ENCODE data around the gene KMT2B.

GRCh38 chr19:35695895-35696422 lies 21.8 kb upstream of the KMT2B start:
- TF ChIP-seq, protein P1, sequence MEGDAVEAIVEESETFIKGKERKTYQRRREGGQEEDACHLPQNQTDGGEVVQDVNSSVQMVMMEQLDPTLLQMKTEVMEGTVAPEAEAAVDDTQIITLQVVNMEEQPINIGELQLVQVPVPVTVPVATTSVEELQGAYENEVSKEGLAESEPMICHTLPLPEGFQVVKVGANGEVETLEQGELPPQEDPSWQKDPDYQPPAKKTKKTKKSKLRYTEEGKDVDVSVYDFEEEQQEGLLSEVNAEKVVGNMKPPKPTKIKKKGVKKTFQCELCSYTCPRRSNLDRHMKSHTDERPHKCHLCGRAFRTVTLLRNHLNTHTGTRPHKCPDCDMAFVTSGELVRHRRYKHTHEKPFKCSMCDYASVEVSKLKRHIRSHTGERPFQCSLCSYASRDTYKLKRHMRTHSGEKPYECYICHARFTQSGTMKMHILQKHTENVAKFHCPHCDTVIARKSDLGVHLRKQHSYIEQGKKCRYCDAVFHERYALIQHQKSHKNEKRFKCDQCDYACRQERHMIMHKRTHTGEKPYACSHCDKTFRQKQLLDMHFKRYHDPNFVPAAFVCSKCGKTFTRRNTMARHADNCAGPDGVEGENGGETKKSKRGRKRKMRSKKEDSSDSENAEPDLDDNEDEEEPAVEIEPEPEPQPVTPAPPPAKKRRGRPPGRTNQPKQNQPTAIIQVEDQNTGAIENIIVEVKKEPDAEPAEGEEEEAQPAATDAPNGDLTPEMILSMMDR (IDR thresholded peaks at IDR 0.05): no peak
- TF ChIP-seq EZH2phosphoT487 (IDR thresholded peaks at IDR 0.05): no peak
